Smooth muscle cell (in vitro differentiated cells): ENCODE results near the gene CMC2. TPM values are rescaled to one million over a fixed set of nuclear protein-coding genes. Genes with fewer than 3 reads are reported as not detected.

Source experiments
- DNase-seq: peaks from one replicate; lab custom pipeline; 2025; ENCODE audit not compliant: unreplicated experiment; lab: John Stamatoyannopoulos, UW
- H2AFZ ChIP-seq: fragments of 200-600 bp; sonication (generic); 2 replicates; pipeline ENCODE4 v1.6.0; 2016; ENCODE audit warnings: antibody characterized with exemption, low read depth, mild to moderate bottlenecking
- H3F3A ChIP-seq: fragments of 200-600 bp; sonication (generic); 2 replicates; pipeline ENCODE4 v1.6.0; 2017; ENCODE audit warnings: antibody characterized with exemption, low read depth
- H3K27ac ChIP-seq: fragments of 200-600 bp; sonication (generic); 2 replicates; pipeline ENCODE4 v1.5.1; 2016; ENCODE audit warnings: low read depth, mild to moderate bottlenecking
- H3K27me3 ChIP-seq: fragments of 200-600 bp; sonication (generic); 2 replicates; pipeline ENCODE4 v1.6.1; 2016; ENCODE audit warnings: low read depth, mild to moderate bottlenecking
- H3K36me3 ChIP-seq: fragments of 200-600 bp; sonication (generic); 2 replicates; pipeline ENCODE4 v1.5.1; 2016; ENCODE audit warnings: low read depth
- H3K4me1 ChIP-seq: fragments of 200-600 bp; sonication (generic); 2 replicates; pipeline ENCODE4 v1.5.1; 2016; ENCODE audit warnings: low read depth
- H3K4me2 ChIP-seq: fragments of 200-600 bp; sonication (generic); 2 replicates; pipeline ENCODE4 v1.6.0; 2016; ENCODE audit warnings: mild to moderate bottlenecking
- H3K4me3 ChIP-seq: fragments of 200-600 bp; sonication (generic); 2 replicates; pipeline ENCODE4 v1.5.1; 2016; ENCODE audit warnings: mild to moderate bottlenecking
- H3K79me2 ChIP-seq: fragments of 200-600 bp; sonication (generic); 2 replicates; pipeline ENCODE4 v1.6.0; 2016; ENCODE audit warnings: low read depth, mild to moderate bottlenecking
- H3K9ac ChIP-seq: fragments of 200-600 bp; sonication (generic); 2 replicates; pipeline ENCODE4 v1.6.0; 2016; ENCODE audit warnings: low read depth
- H3K9me3 ChIP-seq: fragments of 200-600 bp; sonication (generic); replicated peaks from 2 replicates; pipeline ENCODE4 v1.5.1; 2016; ENCODE audit warnings: low read depth
- H4K20me1 ChIP-seq: fragments of 200-600 bp; sonication (generic); 2 replicates; pipeline ENCODE4 v1.6.0; 2016; ENCODE audit warnings: low read depth
- WGBS: methylation state at CpG from one replicate; pipeline ENCODE4 v1.1.7; 2016; ENCODE audit warnings: low lambda C conversion rate; 5-methylcytosine and 5-hydroxymethylcytosine counted together
- polyA plus RNA-seq: library from polyadenylated mRNA; unstranded; fragments of >200 nt; fragmentation: Nextera tagmentation; extraction: Ambion mirVana; gene quantifications from 2 replicates; pipeline ENCODE4 v1.2.1, GENCODE V29; 2016
- total RNA-seq: library from RNA; depleted of rRNA; stranded (reverse); fragments of >200 nt; gene quantifications from 2 replicates; pipeline ENCODE4 v1.2.3, GENCODE V29; 2014
- TF ChIP-seq, protein P1 (sequence below): fragments of 200-600 bp; sonication (generic); IDR thresholded peaks from 2 replicates; pipeline ENCODE4 v1.5.1; 2017; ENCODE audit warnings: borderline replicate concordance, mild to moderate bottlenecking, antibody characterized with exemption; ENCODE audit not compliant: insufficient read depth, poor library complexity, severe bottlenecking

The CMC2 gene
- total and polyA plus RNA-seq, 2 experiments from 2014 or later = 53.2 to 110 TPM

DNA sequence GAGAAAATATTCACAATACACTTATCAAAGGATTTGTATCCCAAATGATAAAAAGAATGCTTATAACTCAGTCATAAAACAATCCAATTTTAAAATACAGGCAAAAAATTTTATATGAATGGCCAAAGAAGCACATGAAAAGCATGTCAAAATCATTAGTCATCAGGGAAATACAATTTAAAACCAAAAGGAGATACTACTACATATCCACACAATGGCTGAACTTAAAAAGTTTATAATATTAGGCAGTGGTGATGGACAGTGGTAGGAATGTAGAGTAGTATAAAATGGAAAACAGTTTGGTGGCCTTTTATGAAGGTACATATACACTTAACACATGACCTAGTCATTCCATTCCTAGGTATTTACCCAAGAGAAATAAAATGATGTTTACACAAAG is 12.2 kb downstream of the CMC2 start:
- TF ChIP-seq, protein P1, sequence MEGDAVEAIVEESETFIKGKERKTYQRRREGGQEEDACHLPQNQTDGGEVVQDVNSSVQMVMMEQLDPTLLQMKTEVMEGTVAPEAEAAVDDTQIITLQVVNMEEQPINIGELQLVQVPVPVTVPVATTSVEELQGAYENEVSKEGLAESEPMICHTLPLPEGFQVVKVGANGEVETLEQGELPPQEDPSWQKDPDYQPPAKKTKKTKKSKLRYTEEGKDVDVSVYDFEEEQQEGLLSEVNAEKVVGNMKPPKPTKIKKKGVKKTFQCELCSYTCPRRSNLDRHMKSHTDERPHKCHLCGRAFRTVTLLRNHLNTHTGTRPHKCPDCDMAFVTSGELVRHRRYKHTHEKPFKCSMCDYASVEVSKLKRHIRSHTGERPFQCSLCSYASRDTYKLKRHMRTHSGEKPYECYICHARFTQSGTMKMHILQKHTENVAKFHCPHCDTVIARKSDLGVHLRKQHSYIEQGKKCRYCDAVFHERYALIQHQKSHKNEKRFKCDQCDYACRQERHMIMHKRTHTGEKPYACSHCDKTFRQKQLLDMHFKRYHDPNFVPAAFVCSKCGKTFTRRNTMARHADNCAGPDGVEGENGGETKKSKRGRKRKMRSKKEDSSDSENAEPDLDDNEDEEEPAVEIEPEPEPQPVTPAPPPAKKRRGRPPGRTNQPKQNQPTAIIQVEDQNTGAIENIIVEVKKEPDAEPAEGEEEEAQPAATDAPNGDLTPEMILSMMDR = no peak
- Histone ChIP-seq H3K36me3 (no peaks in the 10 kb centered on the region), H2AFZ (no peak overlapping the region), H4K20me1 (peaks cover 14% of the 10 kb centered on the region), H3K79me2 (peaks cover 57% of the 10 kb centered on the region), H3K9ac (no peak overlapping the region), H3F3A (peaks cover 9% of the 10 kb centered on the region), H3K9me3 (no peaks in the 10 kb centered on the region), H3K4me3 (no peak overlapping the region), H3K27ac (peak overlapping the region; percentile 99), H3K27me3 (no peaks in the 10 kb centered on the region), H3K4me2 (peak overlapping the region; percentile 83), H3K4me1 (peaks cover 10% of the 10 kb centered on the region)
- no peak for DNase-seq

DNA sequence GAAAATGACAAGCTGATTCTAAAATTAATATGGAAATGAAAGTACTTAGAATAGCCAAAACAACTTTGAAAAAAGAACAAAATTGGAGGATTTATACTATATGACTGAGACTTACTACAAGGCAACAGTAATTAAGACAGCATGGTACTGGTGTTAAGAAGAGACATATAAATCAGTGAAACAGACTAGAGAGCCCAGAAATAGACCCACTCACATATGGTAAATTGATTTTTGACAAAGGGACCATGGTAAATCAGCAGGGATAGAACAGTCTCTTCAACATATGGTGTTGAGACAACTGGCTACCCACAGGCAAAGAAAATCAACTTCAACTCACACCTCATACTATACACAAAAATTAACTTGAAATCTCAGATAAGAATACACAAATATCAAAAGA is 12.9 kb downstream of the CMC2 start:
- Histone ChIP-seq H3K79me2 (peaks cover 57% of the 10 kb centered on the region), H3K9me3 (no peaks in the 10 kb centered on the region), H3K4me3 (peak overlapping the region; percentile 33), H3K27me3 (no peaks in the 10 kb centered on the region), H3K36me3 (no peaks in the 10 kb centered on the region), H3F3A (peaks cover 9% of the 10 kb centered on the region), H3K4me1 (peaks cover 10% of the 10 kb centered on the region), H3K27ac (peak overlapping the region; percentile 99), H2AFZ (no peak overlapping the region), H4K20me1 (peaks cover 19% of the 10 kb centered on the region), H3K9ac (peak overlapping the region; percentile 87), H3K4me2 (peak overlapping the region; percentile 83)
- TF ChIP-seq, protein P1 = no peak
- DNase-seq = no peak

GRCh38 chr16:80993307-80993706 is 13.4 kb downstream of the CMC2 start:
- H3K4me1 ChIP-seq = peaks cover 10% of the 10 kb centered on the region
- peaks cover 9% of the 10 kb centered on the region for H3F3A ChIP-seq
- peaks cover 57% of the 10 kb centered on the region for H3K79me2 ChIP-seq
- H3K27me3 ChIP-seq = no peaks in the 10 kb centered on the region
- H3K27ac ChIP-seq = peak overlapping the region; percentile 99
- H3K9ac ChIP-seq = peak overlapping the region; percentile 87
- H3K4me3 ChIP-seq = peak overlapping the region; percentile 33
- DNase-seq = no peak
- H3K36me3 ChIP-seq = no peaks in the 10 kb centered on the region
- H3K4me2 ChIP-seq = peak overlapping the region; percentile 83
- 0% methylated on average over 6 of the region's 6 CpGs for WGBS
- H3K9me3 ChIP-seq = no peaks in the 10 kb centered on the region
- TF ChIP-seq, protein P1 = no peak
- peaks cover 17% of the 10 kb centered on the region for H4K20me1 ChIP-seq
- no peak overlapping the region for H2AFZ ChIP-seq

DNA sequence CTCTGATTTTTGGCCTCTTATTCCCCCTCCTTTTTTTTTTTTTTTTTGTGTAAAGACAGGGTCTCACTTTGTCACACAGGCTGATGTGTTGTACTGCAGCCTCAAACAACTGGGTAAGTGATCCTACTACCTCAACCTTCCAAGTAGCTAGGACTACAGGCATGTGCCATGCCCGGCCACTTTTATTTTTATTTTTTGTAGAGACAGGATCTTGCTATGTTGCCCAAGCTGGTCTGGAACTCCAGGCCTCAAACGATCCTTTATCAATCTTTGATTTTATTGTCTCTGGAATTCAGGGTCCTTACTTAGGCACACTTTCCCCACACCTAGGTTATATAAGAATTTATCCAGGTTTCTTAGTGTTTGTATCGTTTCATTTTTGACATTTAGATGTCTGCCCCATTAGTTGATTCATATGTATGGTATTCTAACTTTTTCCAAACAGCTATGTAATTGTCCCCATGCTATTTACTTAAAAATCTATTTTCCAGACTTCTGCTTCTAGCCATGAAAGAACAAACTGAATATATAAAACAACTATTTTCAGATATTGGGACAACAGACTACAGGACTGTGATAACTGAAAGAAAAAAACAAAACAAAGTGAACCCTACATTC is 13.9 kb downstream of the CMC2 start:
- Histone ChIP-seq H3K9me3 (no peaks in the 10 kb centered on the region), H3K36me3 (no peaks in the 10 kb centered on the region), H3K4me3 (peak overlapping the region; percentile 33), H4K20me1 (peaks cover 16% of the 10 kb centered on the region), H2AFZ (no peak overlapping the region), H3F3A (peaks cover 9% of the 10 kb centered on the region), H3K79me2 (peaks cover 56% of the 10 kb centered on the region), H3K4me1 (peaks cover 10% of the 10 kb centered on the region), H3K27ac (peak overlapping the region; percentile 99), H3K4me2 (peak overlapping the region; percentile 83), H3K27me3 (no peaks in the 10 kb centered on the region), H3K9ac (peak overlapping the region; percentile 87)
- 19% methylated on average over 3 of the region's 3 CpGs for WGBS
- DNase-seq = no peak
- TF ChIP-seq, protein P1 = no peak
